HG03469 (cell line): Measurements from ENCODE around the gene EMC7.
"Not testable (repeated sequence)": the region's sequence is repeated elsewhere in the genome, so short reads cannot be mapped to it uniquely, and the experiment has no call there.

Experiments used
- ATAC-seq: cut with Tn5 transposase; IDR thresholded peaks from one replicate; pipeline ENCODE4 v1.9.1; 2021; ENCODE audit warnings: mild to moderate bottlenecking, moderate library complexity, moderate number of reproducible peaks; ENCODE audit not compliant: unreplicated experiment

EMC7 gene

DNA sequence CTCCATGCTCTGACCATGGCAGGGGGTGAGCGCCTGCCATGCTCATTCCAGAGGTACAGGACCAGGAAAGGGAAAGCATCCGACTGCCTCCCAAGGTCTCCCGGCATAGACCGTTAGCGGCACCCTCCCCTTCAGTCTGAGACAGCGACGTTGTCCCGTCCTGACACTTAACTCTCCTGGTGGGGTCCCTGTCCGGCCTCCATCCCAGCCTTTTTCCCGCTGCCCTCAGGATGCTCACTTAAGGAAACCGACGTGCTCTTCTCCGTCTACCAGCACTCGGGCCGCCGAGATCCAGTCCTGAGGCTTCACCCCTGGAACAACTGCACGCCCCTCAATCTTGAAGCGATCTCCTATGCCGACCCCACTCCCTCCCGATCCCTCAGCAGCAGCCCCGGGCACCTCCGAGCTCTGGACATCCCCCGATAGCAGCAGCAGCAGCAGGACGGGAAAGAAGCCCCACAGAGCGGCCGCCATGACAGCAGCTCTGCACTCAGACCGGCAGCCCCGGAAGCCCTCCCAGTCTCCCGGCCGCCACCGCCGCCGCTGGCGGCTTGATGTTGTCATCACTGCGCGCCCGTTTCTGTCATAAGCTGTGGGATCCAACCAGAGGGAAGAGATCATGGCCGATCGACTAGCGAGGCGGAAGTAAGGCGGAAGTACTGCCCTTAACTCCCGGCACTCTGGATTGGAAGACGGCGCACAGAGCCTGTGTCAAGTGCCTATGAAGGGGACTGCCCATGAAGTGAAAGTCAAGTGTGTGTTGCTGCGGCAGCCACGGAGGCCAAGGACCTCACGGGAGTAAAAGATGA, at the start of gene EMC7, which contains the start of gene PGBD4:
Gene EMC7, minus strand, starts transcription at position 497 of the 809 bp plus-strand sequence. Its CDS starts 23 bp downstream, at position 474.
Gene PGBD4, plus strand, starts transcription at position 718 of the 809 bp plus-strand sequence. CDS start 449 bp downstream, outside the sequence.
- ATAC-seq = peak; percentile 94

DNA sequence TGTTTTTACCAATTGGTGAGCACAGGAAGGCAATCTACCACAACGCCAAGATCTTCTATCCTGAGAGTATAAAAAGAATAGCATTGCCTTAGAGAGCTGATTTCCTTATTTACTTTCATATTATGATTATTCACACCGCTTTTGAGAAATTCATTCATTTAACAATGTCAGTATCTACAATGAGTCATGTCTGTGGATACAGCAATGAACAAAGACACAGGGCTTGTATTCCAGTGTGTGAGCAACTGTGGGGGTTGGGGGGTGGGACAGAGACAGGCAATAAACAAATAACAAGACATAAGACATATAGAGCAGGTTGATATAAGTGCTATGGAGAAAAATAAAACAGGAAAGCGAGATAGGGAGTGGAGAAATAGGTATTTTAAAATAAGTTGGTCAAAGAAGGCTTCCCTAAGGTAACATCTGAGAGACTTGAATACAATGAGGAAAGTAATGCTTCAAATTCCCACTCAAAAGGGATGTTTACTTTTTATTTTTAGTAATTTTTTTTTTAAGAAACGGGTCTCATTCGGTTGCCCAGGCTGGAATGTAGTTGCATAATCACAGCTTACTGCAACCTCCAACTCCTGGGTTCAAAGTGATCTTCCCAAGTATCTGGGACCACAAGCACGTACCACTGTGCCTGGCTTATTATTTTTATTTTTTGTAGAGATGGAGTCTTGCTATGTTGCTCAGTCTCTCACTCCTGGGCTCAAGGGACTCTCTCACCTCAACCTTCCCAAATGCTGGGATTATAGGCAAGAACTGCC, 45.9 kb upstream of the EMC7 start:
- ATAC-seq = no peak

GRCh38 chr15:34133511-34133910, 31.8 kb upstream of the EMC7 start:
- ATAC-seq = no peak

DNA sequence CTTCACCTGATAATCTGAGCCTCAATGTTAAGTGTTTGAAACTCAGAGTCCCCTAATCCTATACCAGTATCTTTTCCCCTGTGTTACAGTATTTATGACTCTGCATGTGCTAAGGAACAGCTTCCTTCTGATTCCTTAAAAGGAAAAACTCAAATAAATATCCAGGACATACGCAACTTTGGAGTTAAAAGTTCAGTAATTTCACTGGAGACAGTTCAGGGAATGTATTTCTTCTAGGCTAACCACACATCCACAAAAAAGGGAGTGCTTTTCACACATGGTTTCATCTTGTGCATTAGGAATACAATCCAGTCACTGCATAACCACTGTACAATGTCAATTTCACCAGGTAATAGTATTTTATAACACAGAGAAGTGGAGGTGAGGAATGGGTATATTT, 31.2 kb upstream of the EMC7 start:
- no peak for ATAC-seq

DNA sequence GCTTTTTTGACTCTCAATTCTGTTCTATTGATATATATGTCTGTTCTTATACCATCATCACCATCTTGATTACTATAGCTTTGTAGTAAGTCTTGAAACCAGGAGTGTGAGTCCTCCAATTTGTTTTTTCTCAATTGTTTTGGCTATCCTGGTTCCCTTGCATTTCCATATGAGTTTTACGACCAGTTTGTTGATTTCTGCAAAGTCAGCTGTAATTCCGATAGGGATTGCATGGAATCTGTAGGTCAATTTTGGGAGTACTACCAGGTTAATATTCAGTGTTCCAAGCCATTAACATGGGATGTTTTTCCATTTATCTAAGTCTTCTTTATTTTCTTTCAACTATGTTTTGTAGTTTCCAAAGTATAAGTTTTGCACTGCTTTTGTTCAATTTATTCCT, 27.2 kb upstream of the EMC7 start:
- no peak for ATAC-seq

DNA sequence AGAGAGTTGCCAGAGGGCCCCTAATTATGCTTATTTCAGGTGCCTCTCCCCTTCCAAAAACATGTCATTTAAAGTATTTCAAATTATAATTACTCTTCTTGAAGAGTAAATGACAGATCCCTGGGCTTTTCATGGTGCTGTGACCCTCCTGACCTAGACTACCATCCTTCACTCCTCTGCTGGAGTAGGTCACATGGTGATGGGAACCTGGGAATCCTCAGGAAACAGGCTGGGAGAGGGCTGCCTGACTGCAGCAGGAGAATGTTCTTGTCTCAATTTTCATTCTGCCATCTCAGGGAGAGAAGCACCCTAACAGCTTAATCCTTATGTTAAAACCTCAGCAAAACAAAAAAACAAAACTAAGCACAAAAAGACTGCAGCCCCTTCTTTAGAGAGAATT, 24.9 kb upstream of the EMC7 start:
- no peak for ATAC-seq

DNA sequence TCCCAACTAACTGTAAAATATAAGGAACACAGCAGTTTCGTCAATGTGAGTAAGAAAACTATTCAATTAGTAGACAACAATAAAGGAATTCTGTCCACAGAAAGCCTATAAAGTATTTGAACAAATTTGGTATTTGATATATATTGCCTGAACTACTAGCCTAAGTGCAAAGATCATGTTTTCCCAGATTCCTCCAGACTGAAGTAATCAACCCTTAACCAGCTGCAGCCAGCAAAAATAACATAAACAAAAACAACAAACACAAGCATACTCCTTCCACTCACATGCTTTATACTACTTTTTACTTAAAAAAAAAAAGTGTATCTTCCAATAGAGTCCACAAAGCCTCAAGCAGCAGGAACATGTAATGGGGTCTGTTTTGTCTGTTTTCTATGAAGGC, 24.3 kb upstream of the EMC7 start:
- ATAC-seq = no peak

- ATAC-seq = no peak
Measured at GRCh38 chr15:34124651-34125050, 23.0 kb upstream of the EMC7 start.

DNA sequence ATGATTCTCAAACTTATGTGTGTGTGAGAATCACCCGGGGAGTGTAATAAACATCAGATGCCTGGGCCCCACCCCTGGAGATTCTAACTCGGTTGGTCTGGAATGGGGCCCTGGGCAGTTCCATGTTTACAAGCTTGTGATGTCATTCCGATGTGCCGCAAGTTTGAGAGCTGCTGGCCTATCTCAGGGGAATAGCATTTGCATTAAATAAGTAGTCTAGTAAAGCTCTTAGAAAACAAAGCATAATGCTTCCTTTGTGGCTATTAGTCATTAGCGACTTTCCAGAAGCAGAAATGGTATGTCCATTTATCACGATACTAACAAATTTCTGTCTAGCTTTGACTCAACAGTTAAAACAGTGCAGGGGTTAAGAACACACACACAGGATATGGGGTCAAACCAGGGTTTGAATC, 21.1 kb upstream of the EMC7 start:
- ATAC-seq = no peak

- ATAC-seq = not testable (repeated sequence)
Measured at GRCh38 chr15:34121786-34122185, 20.1 kb upstream of the EMC7 start.

DNA sequence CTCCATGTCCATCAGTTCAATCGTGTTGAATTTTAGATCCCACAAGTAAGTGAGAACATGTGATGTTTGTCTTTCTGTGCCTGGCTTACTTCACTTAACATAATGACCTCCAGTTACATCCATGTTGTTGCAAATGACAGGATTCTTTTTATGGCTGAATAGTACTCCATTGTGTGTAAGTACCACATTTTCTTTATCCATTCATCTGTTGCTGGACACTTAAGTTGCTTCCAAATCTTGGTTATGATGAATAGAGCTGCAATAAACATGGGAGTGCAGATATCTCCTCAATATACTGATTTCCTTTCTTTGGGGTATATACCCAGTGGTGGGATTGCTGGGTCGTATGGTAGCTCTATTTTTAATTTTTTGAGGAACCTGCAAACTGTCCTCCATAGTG, 18.8 kb upstream of the EMC7 start:
- not testable (repeated sequence) for ATAC-seq

- ATAC-seq = no peak
Measured at GRCh38 chr15:34119291-34119690, 17.6 kb upstream of the EMC7 start.

DNA sequence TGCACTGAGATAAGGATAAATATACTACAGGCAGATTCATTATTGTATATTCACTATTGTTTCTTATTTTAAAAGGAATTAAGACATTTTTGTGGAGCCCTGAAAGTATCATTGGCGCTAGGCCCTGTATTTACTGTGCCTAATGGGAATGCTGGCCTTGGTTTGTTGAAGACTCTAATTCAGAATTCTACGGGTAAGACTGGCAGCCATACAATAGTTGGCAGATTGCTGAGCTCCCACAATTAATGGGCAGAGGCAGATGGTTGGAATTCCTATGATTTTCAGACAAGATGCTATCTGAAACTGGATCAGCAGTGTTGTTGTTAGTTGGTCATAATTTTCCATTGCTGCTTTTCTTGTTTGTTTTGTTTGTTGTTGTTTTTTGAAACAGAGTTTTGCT, 15.0 kb upstream of the EMC7 start:
- no peak for ATAC-seq

GRCh38 chr15:34114739-34115138, 13.1 kb upstream of the EMC7 start:
- no peak for ATAC-seq

- ATAC-seq = no peak
Measured at GRCh38 chr15:34114215-34114614, 12.6 kb upstream of the EMC7 start.

GRCh38 chr15:34111488-34111887, 9.8 kb upstream of the EMC7 start:
- ATAC-seq = no peak

GRCh38 chr15:34109797-34110663, 8.4 kb upstream of the EMC7 start:
- ATAC-seq = no peak

DNA sequence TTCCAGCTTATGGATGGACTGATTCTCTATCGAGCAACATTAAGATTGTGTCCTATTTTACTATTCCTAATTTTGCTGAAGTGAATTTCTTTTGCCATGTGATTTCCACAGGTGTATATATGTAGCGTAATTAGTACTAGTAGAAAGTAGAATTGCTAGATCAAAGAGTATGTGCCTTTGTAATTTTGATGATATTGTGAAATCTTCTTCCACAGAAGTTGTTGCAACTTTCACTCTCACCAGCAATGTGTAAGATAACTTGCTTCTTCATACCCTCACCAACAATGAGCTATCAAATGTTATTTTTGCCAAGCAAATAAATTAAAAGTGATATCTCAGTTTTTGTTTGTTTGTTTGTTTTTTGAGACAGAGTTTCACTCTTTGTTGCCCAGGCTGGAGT, 5.7 kb upstream of the EMC7 start:
- no peak for ATAC-seq

DNA sequence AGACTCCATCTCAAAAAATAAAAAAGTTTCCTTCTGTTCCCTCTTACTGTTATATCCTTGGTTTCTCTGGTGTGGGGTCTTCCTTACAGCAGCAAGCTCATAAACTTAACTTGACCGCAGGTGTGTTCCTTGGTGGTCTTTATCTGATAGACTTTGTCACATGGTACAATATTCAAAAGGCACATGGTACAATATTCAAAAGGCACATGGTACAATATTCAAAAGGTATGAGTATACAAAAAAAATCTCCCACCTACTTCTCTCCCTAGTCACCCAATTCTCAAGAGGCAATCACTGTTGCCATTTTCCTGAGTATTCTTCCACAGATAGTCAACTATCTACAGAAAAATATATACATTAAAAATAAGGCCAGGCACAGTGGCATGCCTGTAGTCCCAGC, 4.8 kb upstream of the EMC7 start:
- no peak for ATAC-seq

- ATAC-seq = no peak
Measured at GRCh38 chr15:34102175-34102925, 688 bp upstream of the EMC7 start.
